ENCODE results near the gene TBX22. TPM values are rescaled to one million over a fixed set of nuclear protein-coding genes. Genes with fewer than 3 reads are reported as not detected.
"Not testable (repeated sequence)": the region's sequence is repeated elsewhere in the genome, so short reads cannot be mapped to it uniquely, and the experiment has no call there.

The TBX22 gene
- total and polyA plus RNA-seq, 2 donors: 0.05 TPM; not detected in 1

DNA sequence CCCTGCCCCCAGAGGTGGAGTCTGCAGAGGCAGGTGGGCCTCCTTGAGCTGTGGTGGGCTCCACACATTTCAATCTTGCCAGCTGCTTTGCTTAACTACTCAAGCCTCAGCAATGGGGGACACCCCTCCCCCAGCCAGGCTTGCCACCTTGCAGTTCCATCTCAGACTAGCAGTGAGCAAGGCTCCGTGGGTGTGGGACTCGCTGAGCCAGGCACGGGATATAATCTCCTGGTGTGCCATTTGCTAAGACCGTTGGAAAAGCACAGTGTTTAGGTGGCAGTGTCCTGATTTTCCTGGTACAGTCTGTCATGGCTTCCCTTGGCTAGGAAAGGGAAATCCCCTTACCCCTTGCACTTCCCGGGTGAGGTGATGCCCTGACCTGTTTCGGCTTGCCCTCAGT is 51.6 kb downstream of the TBX22 start:
- H3K36me3 ChIP-seq (ENCODE audit: control insufficient read depth in 2 of 2, insufficient read depth in 2 of 2, low read length in 1 of 2); H3K4me3 ChIP-seq (ENCODE audit: low read length in 2 of 2); DNase-seq (ENCODE audit: low read depth in 6 of 9, low spot score in 9 of 9); H3K27me3 ChIP-seq (ENCODE audit: control insufficient read depth in 2 of 2, insufficient read depth in 1 of 2, low read length in 1 of 2); H3K9me3 ChIP-seq (ENCODE audit: control insufficient read depth in 2 of 2, insufficient read depth in 1 of 2, low read length in 1 of 2); H3K27ac ChIP-seq (ENCODE audit: low read depth in 1 of 2, low read length in 1 of 2); H3K4me1 ChIP-seq (ENCODE audit: control insufficient read depth in 2 of 2, insufficient read depth in 2 of 2, low read length in 2 of 2): not testable (repeated sequence)
- WGBS: 94% methylated on average over 6 of the region's 6 CpGs

DNA sequence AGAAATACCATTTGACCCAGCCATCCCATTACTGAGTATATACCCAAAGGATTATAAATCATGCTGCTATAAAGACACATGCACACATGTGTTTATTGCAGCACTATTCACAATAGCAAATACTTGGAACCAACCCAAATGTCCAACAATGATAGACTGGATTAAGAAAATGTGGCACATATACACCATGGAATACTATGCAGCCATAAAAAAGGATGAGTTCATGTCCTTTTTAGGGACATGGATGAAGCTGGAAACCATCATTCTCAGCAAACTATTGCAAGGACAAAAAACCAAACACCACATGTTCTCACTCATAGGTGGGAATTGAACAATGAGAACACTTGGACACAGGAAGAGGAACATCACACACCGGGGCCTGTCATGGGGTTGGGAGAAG is 61.1 kb downstream of the TBX22 start:
- not testable (repeated sequence) for DNase-seq (ENCODE audit: low read depth in 6 of 9, low spot score in 9 of 9); H3K36me3 ChIP-seq (ENCODE audit: control insufficient read depth in 2 of 2, insufficient read depth in 2 of 2, low read length in 1 of 2); H3K27me3 ChIP-seq (ENCODE audit: control insufficient read depth in 2 of 2, insufficient read depth in 1 of 2, low read length in 1 of 2); H3K27ac ChIP-seq (ENCODE audit: low read depth in 1 of 2, low read length in 1 of 2); H3K4me1 ChIP-seq (ENCODE audit: control insufficient read depth in 2 of 2, insufficient read depth in 2 of 2, low read length in 2 of 2); H3K4me3 ChIP-seq (ENCODE audit: low read length in 2 of 2)
- WGBS: 100% methylated on average over 1 of the region's 1 CpG
- H3K9me3 ChIP-seq (ENCODE audit: control insufficient read depth in 2 of 2, insufficient read depth in 1 of 2, low read length in 1 of 2): peaks cover 0 to 17% of the 10 kb centered on the region in 2 donors
